Aorta (tissue), 5 donors: Measurements from ENCODE around the gene P2RY6. TPM values are rescaled to one million over a fixed set of nuclear protein-coding genes. Genes with fewer than 3 reads are reported as not detected.

ENCODE experiments used
- ATAC-seq: fragments of 200-7000 bp; cut with Tn5 transposase; one replicate; pipeline ENCODE4 v1.9.1; 2022; ENCODE audit warnings: moderate library complexity; ENCODE audit not compliant: low FRiP score
- DNase-seq, 2 donors: peaks; one replicate each; pipeline ENCODE4 v3.0.0-alpha.2; 2020
- H3K27ac ChIP-seq, 2 donors: one replicate each; pipeline ENCODE4 v1.5.1; 2013; ENCODE audit warnings: low read length in 2 of 2, mild to moderate bottlenecking in 2 of 2, moderate library complexity in 2 of 2, control low read depth in 1 of 2, inconsistent platforms in 1 of 2, low read depth in 1 of 2
- H3K27me3 ChIP-seq, 2 donors: one replicate each; pipeline ENCODE4 v1.6.1; 2013; ENCODE audit warnings: control low read depth in 1 of 2, low read length in 1 of 2, mild to moderate bottlenecking in 1 of 2, moderate library complexity in 1 of 2; ENCODE audit not compliant: insufficient read depth in 2 of 2, control insufficient read depth in 1 of 2
- H3K36me3 ChIP-seq, 2 donors: one replicate each; pipeline ENCODE4 v1.6.1; 2013; ENCODE audit warnings: control low read depth in 1 of 2, low read length in 1 of 2, mild to moderate bottlenecking in 1 of 2; ENCODE audit not compliant: insufficient read depth in 2 of 2, control insufficient read depth in 1 of 2
- H3K4me1 ChIP-seq, 2 donors: one replicate each; pipeline ENCODE4 v1.6.1; 2013; ENCODE audit warnings: low read length in 2 of 2, control low read depth in 1 of 2, mild to moderate bottlenecking in 1 of 2, moderate library complexity in 1 of 2; ENCODE audit not compliant: insufficient read depth in 2 of 2, control insufficient read depth in 1 of 2
- H3K4me3 ChIP-seq, 2 donors: one replicate each; pipeline ENCODE4 v1.5.1; 2013; ENCODE audit warnings: low read length in 2 of 2, control low read depth in 1 of 2, mild to moderate bottlenecking in 1 of 2
- H3K9me3 ChIP-seq: one replicate; pipeline ENCODE4 v1.6.1; 2013; ENCODE audit warnings: mild to moderate bottlenecking, low read length; ENCODE audit not compliant: control insufficient read depth
- WGBS, 2 donors: extraction: QIAGEN DNeasy Blood & Tissue Kit; methylation state at CpG; one replicate each; pipeline ENCODE4 v1.1.7; 2013; 5-methylcytosine and 5-hydroxymethylcytosine counted together
- intact Hi-C, 2 donors: fragments of 100-400 bp; cut with DNase I; formaldehyde crosslinking; loops; one replicate each; pipeline versions ENCODE4 v1.14.2 to v1.15.0; 2022
- polyA plus RNA-seq, 2 donors: library from polyadenylated mRNA; stranded (reverse); fragments of 200-250 nt; gene quantifications; one replicate each; pipeline ENCODE4 v1.2.3, GENCODE V29; 2013
- total RNA-seq, 2 donors: library from RNA; stranded (reverse); fragmentation: NEBNext Ultra II Directional; extraction: Animal tissue kit (Norgen Biotek cat#: 25700); gene quantifications; one replicate each; pipeline ENCODE4 v1.2.1, GENCODE V29; 2021
- donor health status: healthy with polysubstance abuse.
- donor health status: Bipolar disorder and iron deficiency.
- donor health status: DM: no; HTN: no; CAD: no.
- donor health status: DM: no; HTN: no; CAD: no.
- donor health status: DM: yes; HTN: yes; CAD: no.

P2RY6 gene
- total and polyA plus RNA-seq, 4 donors, result 2.5 to 12.0 (median 5.2) TPM

DNA sequence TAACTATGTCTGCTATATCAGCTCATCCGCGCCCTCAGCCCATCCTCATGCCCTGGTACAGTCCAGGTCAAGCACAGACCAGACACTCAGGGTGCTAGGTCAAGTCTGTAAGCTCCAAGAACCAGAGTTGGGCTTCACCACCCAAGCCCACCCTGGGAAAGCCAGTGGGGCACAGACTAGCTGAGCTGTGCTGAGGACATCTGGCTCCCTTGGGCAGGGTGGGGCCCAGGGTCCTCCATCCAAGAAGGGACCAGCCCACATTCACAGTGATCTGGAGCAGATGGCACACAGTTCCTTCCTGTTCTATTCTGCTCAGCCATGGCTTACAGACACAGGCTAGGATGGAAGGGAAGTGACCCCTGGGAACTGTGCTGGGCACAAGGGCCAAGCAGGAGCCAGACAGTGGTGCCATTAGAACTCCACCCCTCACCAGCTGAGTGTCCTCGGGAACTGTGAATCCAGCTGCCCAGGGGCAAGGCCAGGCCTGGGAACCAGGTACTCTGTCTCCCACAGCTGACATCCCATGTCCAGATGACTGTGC, 9.1 kb downstream of the P2RY6 start:
- peak; percentile 66 to 74 for DNase-seq
- intact Hi-C loops, result no loop called here
- no peak overlapping the region for H3K27ac ChIP-seq

DNA sequence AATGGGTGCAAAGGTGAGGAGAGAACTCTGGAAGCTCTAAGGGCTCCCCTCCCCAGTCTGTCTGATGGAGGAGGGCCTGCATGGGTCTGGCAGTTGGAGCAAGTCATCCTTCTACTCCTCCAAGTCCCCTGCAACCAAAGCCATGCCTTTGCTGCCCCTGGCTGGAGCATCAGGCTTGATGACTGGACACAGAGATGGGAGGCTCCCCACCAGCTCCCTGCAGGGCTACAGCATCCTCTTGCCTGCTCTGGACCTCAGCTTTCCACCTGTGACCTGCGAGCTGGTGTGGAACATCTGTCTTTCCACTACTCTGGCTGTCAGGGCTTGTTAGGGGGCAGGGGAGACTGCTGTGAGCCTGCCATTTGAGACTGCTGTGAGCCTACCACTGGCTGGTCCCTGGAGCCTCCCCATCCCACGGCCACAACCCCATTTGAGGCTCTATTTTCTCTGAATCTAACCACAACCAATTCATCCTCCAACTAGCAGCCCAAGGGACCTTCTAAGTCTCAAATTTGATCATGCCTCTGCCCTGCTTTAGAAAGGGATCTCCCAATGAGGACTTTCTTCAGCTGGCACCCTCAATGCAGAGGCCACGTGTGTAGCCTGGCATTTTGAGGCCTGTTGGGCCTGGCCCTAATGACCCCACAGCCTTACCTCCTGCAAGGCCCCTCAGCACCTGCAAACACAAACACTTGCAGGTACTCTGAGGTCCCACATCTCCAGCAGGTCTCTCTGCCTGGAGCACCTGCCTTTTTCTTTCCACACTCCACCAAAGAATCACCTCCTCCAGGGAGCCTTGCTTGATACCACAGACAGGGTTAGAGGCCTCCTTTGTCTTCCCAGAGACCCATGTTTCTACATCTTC, 9.9 kb downstream of the P2RY6 start:
- H3K4me1 ChIP-seq, result no peaks in the 10 kb centered on the region
- intact Hi-C loops, result no loop called here
- H3K27me3 ChIP-seq, result no peaks in the 10 kb centered on the region
- H3K4me3 ChIP-seq, result no peak overlapping the region
- DNase-seq (peak; percentile 36 to 43), ATAC-seq (no peak)
- no peaks in the 10 kb centered on the region for H3K36me3 ChIP-seq
- no peaks in the 10 kb centered on the region for H3K9me3 ChIP-seq
- WGBS, 2 donors, result 90 to 94% methylated on average over 3 of the region's 3 CpGs
- H3K27ac ChIP-seq, result no peak overlapping the region

More for the DNA sequence above, 9.1 kb downstream of the P2RY6 start:
- Histone ChIP-seq H3K27me3 (no peaks in the 10 kb centered on the region), H3K9me3 (no peaks in the 10 kb centered on the region), H3K36me3 (no peaks in the 10 kb centered on the region), H3K4me3 (no peak overlapping the region), H3K4me1 (no peaks in the 10 kb centered on the region)
- WGBS, 2 donors, result 92 to 93% methylated on average over 3 of the region's 3 CpGs
- peak; percentile 30 for ATAC-seq

DNA sequence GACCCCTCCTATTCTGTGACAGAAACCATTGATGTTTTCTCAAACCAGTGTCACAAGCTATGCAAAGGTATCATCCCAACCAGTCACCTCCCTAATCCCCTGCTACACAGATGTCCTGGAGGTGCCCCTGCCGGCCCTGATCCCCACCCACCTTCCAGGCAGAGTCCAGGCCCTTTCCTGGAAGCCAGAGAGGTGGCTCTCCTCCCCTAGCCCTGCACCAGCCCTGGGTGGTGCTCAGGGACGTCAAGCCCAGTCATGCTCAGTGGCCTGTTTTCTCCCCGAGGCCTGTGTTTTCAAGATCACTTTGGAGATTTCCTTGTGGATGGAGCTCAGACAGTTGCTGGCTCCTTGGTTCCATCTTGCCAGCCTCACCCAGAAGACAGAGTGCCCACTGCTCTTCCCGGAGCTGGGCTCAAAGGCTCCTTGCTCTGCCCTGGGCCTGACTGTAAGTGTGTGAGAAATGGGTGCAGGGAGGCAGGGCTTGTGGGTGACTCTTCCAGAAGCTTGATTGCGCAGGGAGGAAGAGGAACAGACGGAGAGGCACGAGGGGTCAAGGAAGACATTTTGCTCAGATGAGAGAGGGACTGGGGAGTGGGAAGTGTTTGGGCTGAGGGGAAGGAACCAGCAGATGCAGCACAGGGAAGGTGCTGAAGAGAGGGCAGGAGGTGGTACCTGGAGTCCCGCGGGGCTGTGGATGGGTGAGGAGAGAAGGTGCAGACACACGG, 11.3 kb downstream of the P2RY6 start:
- H3K9me3 ChIP-seq, result no peaks in the 10 kb centered on the region
- H3K4me1 ChIP-seq, result no peaks in the 10 kb centered on the region
- intact Hi-C loops, result no loop called here
- no peaks in the 10 kb centered on the region for H3K36me3 ChIP-seq
- no peaks in the 10 kb centered on the region for H3K27me3 ChIP-seq
- 82 to 84% methylated on average over 10 of the region's 10 CpGs for WGBS, 2 donors
- H3K27ac ChIP-seq, result no peak overlapping the region
- H3K4me3 ChIP-seq, result no peak overlapping the region
- ATAC-seq, result no peak
- peak in 1 of 2 donors; percentile 65 for DNase-seq

DNA sequence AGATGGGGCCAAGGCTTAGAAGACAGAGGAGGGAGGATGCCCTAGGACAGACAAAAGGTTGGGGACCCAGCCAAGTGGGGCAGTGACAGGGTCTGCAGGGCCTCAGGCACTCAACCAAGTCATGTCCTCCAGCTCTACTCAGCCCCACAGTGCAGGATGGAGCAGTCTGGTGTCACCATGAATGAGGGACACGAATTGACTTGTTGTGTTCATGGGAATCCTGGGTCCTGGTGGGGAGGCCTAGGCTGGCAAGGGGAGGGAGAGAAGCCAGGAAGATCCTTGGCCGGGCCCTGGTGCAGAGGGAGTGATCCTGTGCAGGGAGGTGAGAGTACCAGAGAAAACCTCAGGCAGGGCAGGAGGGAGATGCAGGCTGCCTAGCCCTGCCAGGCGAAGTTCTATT, 12.0 kb downstream of the P2RY6 start:
- WGBS, 2 donors, result 92 to 96% methylated on average over 3 of the region's 3 CpGs
- no peaks in the 10 kb centered on the region for H3K9me3 ChIP-seq
- DNase-seq (peak in 1 of 2 donors; percentile 30), ATAC-seq (no peak)
- no peaks in the 10 kb centered on the region for H3K36me3 ChIP-seq
- no peak overlapping the region for H3K4me3 ChIP-seq
- H3K4me1 ChIP-seq, result no peaks in the 10 kb centered on the region
- H3K27ac ChIP-seq, result no peak overlapping the region
- no peaks in the 10 kb centered on the region for H3K27me3 ChIP-seq
- intact Hi-C loops, result no loop called here

DNA sequence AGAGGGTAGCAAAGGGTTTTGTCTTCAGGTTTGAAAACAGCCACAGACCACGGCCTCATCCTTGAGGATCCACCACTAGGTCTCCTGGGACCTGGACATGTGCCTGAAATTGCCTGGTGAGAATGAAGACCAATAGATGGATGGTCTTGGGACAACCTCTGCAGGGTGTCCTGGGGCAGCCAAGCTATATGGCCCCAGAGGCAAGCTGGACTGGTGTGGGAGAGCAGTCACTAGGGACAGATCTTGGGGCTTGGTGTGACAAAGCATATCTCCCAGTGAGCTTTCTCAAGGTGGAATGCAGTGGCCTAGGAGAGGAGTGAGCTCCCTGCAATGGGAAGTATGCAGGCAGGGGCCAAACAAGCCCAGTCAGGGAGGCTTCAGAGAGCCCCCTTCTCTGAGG, 13.6 kb downstream of the P2RY6 start:
- no peak overlapping the region for H3K27ac ChIP-seq
- no peaks in the 10 kb centered on the region for H3K9me3 ChIP-seq
- no peak overlapping the region for H3K4me3 ChIP-seq
- no peaks in the 10 kb centered on the region for H3K36me3 ChIP-seq
- intact Hi-C loops, result loop anchor here in 1 of 2 donors (5.0 kb wide), 1 partner anchor 98 kb away; no protein-coding TSS in a partner anchor
- ATAC-seq (no peak), DNase-seq (peak in 1 of 2 donors; percentile 40)
- H3K27me3 ChIP-seq, result no peaks in the 10 kb centered on the region
- H3K4me1 ChIP-seq, result no peaks in the 10 kb centered on the region
- 87 to 89% methylated on average over 1 of the region's 1 CpG for WGBS, 2 donors

DNA sequence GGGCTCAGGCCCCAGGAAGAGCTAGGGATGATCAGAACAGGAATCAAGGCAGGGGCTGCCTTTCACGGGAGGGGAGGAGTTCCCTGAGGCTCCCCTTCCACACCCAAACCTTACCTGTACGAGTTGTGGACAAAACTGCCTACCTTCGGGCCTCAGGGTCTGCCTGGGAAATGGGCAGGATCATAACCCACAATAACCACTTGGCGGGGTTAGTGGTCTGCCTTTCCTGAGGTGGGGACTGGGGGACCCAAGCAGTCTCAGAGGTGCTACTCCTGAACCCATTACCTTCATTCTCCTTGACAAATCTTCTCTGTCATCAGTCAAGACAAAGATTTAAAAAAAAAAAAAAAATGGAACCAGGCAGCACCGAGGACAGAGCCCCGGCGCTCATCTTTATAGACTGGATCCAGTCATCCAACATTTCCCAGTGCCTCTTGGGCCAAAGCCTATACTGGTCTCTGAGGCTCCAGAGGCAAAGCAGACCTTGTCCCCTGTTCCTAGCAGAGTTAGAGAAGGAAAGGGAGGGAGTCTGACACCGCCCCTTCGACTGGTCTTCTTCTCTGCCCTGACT, 14.2 kb downstream of the P2RY6 start:
- Histone ChIP-seq H3K36me3 (no peaks in the 10 kb centered on the region), H3K4me1 (no peaks in the 10 kb centered on the region), H3K27me3 (no peaks in the 10 kb centered on the region), H3K4me3 (no peak overlapping the region), H3K9me3 (no peaks in the 10 kb centered on the region), H3K27ac (no peak overlapping the region)
- WGBS, 2 donors, result 94 to 95% methylated on average over 9 of the region's 9 CpGs
- intact Hi-C loops, result loop anchor here in 1 of 2 donors (5.0 kb wide), 1 partner anchor 99 kb away; no protein-coding TSS in a partner anchor
- DNase-seq (peak; percentile 4 to 11), ATAC-seq (no peak)

DNA sequence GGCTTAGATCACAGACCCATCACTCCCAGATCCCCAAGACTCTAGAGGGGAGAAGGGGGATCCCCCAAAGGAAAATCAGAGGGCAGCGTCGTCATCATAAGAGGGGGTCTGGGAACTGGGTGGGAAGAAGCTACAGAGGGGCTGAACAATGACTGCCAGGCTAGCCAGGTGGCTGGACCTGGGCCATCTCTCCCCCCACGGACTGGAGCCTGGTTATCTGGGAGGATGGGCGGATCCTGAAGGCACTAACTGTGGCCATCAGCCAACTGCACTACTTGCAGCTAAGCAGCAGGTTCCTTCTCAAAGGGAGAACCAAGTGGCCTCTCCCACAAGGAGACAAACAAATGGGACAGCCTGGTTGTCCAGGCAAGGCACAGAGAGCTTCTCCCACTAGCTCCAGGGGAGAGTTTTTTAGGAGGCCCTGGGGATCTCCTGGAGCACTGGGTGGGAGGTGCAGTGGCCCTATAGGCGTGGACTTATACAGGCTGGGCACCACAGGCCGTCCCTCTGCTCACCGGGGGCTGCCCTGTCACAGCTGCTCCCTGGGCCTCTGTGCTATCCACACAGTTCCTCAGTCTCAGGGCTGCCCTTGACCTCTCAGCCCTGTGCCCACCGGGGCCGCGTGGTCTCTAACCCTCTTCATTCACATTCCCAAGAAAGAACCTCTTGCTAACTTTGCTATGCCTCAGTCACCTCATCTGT, 15.4 kb downstream of the P2RY6 start:
- H3K4me1 ChIP-seq, result no peaks in the 10 kb centered on the region
- DNase-seq, result peak; percentile 60 to 70
- no peaks in the 10 kb centered on the region for H3K27me3 ChIP-seq
- ATAC-seq, result no peak
- H3K27ac ChIP-seq, result no peak overlapping the region
- no peak overlapping the region for H3K4me3 ChIP-seq
- no peaks in the 10 kb centered on the region for H3K9me3 ChIP-seq
- intact Hi-C loops, result loop anchor here (2.0 to 5.0 kb wide), 2 partner anchors 47 to 100 kb away; no protein-coding TSS in a partner anchor
- H3K36me3 ChIP-seq, result no peaks in the 10 kb centered on the region
- 85 to 87% methylated on average over 10 of the region's 10 CpGs for WGBS, 2 donors
